Kasumi-1 (cell line): ENCODE measurements around the gene DPP6.

Experiments used
- DNase-seq, 2 experiments: peaks; one replicate each; lab custom pipeline; 2025; lab: John Stamatoyannopoulos, UW

DPP6 gene

GRCh38 chr7:154592388-154592787, 540.2 kb downstream of the DPP6 start:
- no peak for DNase-seq

- DNase-seq, result no peak
These were observed 546.2 kb downstream of the DPP6 start for GRCh38 chr7:154598396-154598795.

DNA sequence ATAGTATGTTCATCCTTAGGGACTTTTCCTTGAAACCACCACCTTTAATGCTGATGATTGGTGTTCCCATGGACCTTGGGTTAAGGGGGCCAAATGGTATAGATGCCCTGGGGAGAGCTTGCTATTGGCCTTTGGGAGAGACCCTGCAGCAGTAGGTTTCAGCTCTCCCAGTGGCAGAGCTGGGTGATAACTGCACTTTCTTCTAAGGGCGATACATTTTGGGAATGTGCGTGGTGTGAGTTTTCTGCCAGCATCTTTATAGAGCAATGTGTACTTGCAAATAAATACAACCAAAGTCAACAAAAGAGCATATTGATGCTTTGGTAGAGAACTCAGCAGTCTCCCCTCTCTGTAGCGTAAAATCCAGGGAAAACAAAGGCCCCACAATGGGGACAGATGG, 546.7 kb downstream of the DPP6 start:
- no peak for DNase-seq

- no peak for DNase-seq
These were observed 558.7 kb downstream of the DPP6 start for GRCh38 chr7:154610903-154611302.

DNA sequence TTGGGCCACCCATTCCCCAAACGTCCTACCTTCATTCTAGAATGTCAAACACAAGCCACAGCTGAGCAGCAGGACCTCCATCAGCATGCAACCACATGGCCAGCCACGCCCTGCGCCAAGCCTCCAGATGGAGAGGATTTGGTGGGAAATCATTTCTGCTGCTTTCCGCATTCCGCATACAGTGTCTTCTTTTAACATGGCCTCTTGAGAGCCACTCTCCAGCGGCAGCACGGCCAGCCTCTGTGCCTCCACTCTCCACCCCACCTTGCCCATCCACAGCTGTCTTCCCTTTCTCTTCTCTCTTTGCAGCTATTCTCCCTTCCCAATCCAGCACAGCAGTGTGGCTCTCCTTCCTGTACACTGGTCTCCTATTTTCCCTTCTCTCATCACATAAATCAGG, 561.6 kb downstream of the DPP6 start:
- no peak for DNase-seq

- DNase-seq, result no peak
These were observed 568.0 kb downstream of the DPP6 start for GRCh38 chr7:154620141-154620755.

- no peak for DNase-seq
These were observed 571.2 kb downstream of the DPP6 start for GRCh38 chr7:154623399-154623798.

GRCh38 chr7:154627646-154628290, 575.6 kb downstream of the DPP6 start:
- no peak for DNase-seq

DNA sequence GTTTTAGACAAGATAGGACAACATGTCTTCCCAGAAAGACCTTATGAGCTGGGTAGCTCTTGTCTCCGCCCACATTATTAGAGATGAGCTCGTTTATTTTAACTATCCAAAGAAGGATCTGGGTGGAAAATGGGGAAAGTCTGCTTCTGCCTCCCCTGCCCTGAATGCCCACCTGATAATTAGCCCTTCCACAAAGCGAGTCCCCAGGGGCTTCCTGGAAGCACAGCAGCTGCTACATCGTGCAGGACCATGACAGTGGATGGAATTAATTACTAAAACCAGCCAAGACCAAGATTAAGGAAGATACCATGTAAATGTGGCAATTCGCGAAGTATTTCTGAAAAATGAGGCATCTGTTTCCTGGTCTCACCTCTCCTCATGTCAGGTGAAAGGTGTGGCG, 576.4 kb downstream of the DPP6 start:
- DNase-seq, result no peak

DNA sequence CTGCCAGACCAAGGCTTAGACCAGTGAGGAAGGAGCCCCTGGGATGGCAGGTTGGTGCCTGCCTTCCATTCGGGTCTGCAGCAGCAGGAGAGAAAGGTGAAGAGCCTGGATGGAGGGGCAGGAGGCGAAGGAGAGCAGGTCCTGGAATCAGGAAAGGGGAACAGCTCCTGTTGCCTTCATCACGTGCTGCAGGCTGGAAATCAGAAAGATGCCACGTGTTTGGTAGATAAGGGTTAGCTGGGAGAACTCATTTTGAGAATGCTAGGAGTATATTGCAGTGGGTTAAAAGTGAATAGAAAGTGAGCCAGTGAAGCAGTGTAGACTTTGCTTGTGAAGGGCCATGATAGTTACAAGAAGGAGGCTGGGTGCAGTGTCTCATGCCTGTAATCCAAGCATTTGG, 579.0 kb downstream of the DPP6 start:
- no peak for DNase-seq

GRCh38 chr7:154633641-154634040, 581.4 kb downstream of the DPP6 start:
- no peak for DNase-seq

DNA sequence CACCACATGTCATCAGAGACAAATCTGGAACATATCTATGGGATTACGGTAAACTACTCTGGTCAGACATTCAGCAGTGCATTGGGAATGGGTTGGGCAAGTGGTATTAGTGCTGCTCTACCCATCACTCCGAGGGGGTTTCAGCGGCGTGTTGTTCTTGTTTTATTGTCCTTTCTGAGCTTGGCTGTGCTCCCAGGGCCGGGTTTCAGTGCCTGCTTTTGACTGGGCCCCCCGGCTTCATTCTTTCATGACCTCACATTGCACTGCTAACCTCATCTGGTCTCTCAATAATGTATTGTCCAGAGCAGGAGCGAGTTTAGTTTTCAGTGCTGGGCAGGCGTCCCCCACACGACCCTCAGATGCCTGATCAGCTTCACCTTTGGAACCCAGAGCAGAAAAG, 586.1 kb downstream of the DPP6 start:
- DNase-seq, result no peak

DNA sequence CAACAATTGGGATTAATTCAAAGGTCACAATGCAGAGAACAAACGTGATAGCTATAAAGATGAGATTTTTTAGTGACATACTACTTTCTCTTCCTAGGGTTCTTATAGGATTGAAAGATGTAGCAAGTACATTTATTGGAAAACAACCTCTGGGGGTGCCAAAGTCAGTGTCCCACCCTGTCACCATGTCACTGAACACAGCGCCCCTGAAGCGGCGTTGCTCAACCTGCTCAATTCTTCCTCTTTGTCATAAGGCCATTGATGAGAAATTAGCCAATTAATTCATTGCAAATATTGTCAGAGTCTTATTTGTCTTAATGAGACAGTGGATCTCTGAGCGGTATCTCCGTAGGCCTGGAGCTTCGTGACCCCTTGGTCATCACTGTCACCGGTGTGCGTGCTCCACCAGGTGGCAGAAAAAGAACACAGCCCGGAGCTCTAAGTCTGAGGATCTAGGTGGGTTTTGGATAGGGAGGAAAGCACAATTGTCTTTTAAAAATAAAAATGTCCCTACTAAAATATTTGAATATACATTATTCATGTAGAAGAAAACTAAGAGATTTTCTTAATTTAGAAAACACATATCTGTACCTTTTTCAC, 588.2 kb downstream of the DPP6 start:
- no peak for DNase-seq

DNA sequence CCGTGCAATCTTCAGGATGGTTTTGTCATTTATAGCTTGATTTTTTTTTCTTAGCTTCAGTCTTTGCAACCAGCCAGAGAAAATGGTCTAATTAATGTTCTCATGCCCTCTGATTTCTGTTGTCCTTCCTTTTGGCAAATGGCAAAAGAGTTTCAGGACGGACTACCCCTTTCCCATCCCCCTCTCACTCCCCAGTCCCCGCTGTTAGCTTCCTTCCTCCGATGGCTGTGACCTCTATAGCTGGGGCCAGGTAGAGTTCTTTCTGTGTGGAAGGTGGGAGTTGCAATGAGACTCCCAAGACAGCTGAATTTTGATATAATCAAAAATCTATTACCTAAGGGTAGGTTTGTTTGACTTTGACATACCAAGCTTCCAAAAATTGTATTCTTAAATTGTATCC, 588.7 kb downstream of the DPP6 start:
- DNase-seq, result no peak

GRCh38 chr7:154644366-154644765, 592.2 kb downstream of the DPP6 start:
- DNase-seq, result no peak

DNA sequence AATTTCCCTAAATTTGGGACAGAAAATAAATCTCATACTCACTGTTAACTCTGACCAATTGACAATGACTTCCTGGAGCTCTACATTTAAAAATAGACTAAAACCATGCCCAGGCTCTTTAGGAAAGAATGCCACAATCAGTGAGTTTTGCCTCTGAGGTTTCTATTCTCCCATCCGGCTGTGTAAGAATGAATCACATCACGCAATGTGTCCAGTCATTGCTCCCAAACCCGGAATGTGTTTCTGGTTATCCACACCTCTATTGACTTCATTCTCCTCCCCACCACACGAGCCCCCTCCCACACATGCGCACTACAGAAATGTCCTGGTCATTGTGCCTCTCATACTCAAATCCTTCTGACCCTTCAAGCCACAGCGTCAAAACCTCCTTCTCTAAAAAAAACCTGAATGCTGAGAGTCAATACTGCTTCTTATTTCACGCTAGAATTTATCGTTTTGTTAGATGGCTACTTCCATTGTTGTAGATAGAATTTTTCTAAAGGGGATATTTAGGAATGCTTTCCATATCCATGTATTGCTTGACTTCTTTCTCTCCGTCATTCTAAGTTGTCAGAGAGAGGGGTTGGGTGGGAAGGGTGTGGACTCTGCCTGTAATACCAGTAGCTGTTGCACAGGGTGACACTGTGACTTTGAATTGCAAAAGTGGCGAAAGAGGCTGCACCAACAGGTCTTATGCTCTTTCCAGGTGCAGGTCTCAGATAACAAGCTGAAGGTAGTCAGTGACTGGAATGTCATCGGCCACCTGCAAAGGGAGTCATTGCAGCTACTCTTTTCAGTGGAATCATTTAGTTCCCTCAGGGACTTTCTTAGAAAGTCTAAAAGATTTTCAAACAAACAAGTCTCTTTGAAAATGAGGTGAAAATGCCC, 594.2 kb downstream of the DPP6 start:
- DNase-seq, result no peak

- DNase-seq, result no peak
These were observed 595.4 kb downstream of the DPP6 start for GRCh38 chr7:154647625-154648024.

DNA sequence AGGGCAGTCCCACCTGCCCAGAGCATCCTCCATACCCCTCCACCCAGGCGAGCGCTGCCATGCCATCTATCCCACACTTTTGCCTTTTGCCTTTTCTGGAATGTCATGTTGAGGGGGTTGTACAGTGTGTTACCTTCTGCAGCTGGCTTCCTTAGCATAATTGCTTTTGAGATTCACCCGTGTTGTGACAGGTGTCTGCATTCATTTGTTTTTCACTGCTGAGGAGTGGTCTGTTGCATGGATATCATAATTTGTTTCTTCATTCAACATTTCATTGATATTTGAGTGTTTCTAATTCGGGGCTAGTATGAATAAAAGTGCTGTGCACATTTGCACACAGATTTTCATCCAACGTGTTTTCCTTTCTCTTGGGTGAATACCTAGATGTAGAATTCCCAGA, 596.8 kb downstream of the DPP6 start:
- no peak for DNase-seq

GRCh38 chr7:154649434-154649833, 597.2 kb downstream of the DPP6 start:
- no peak for DNase-seq

DNA sequence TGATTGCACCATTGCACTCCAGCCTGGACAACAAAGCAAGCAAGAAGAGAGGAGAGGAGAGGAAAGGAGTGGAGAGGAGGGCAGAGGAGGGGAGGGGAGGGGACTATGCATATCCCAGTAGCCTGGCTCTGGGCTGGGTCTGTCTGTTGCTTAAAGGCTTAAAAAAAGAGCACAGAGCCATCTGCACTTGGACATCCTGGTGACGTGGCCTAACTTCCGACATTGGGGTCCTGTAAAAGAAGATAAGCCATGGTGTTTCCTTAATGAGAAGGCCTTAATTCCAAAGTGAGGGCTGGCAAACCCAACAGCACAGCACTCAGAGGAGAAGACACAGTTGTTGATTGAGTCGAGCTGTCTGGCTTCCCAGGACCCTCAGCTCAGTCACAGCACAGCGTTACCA, 598.1 kb downstream of the DPP6 start:
- no peak for DNase-seq

DNA sequence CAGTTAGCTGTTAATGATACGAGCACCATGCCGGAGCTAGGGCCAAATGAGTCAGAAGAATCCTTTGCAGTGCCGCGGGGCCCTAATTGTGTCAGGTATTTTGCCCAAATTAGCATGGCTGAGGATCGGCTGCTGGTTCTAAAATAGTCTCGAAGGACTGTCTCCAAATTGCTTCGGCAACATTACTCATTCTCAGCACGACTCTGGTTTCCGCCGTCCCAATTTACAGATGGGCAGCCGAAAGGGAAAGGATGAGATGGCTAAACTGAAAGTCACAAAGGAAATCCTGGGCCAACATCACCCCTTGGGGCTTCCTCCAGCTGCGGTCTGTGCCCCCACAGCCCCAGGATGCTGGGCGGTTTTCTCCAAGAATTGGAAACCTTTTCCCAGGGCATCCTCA, 599.3 kb downstream of the DPP6 start:
- DNase-seq, result no peak

DNA sequence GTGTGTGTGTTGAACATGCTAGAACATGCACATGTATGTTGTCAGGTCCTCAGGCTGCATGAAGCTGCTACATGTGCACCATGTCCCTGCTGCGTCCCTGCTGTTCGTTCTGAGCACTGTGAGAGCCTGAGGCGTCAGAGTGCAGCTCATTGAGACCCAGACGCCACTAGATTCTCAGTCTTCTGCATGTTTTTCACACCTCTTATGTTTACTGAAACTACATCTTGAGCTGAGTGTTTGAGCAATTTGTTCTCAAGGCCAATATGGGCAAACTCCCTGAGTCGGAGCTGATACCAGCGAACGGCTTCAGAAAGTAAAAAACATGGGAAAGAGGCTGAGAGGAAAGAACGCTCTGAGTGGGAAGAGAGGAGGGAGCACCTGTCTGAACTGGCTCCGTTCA, 600.4 kb downstream of the DPP6 start:
- no peak for DNase-seq

DNA sequence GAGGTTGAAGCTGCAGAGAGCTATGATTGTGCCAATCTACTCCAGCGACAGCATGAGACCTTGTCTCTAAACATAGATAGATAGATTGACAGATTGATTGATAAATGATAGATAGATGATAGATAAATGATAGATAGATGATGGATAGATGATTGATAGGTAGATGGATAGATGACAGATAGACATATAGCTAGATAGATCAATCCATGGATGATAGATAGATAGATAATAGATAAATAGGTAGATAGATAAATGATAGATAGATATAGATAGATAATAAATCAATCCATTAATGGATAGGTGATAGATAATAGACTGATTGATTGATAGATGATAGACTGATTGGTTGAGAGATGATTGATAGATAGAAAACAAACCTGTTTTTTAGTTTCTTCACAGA, 601.1 kb downstream of the DPP6 start:
- no peak for DNase-seq
